Neuronal stem cell (in vitro differentiated cells): ENCODE results near the gene MTFMT. TPM values are rescaled to one million over a fixed set of nuclear protein-coding genes. Genes with fewer than 3 reads are reported as not detected.
A peak's percentile ranks its signal among the peaks of the same experiment; 100 is the strongest.

Source experiments
- DNase-seq: peaks from one replicate; pipeline ENCODE4 v3.0.0-alpha.2; 2013; ENCODE audit warnings: low spot score
- H2AFZ ChIP-seq: one replicate; pipeline ENCODE4 v1.6.1; 2013; ENCODE audit warnings: mild to moderate bottlenecking, low read length, inconsistent platforms
- H2AK5ac ChIP-seq: 2 replicates; pipeline ENCODE4 v1.6.1; 2013; ENCODE audit warnings: low read depth, mild to moderate bottlenecking, inconsistent platforms, low read length, moderate library complexity, mixed read lengths
- H2BK120ac ChIP-seq: 2 replicates; pipeline ENCODE4 v1.6.1; 2013; ENCODE audit warnings: low read depth, mild to moderate bottlenecking, inconsistent platforms, low read length, moderate library complexity, mixed read lengths
- H2BK12ac ChIP-seq: one replicate; pipeline ENCODE4 v1.6.1; 2013; ENCODE audit warnings: low read length, inconsistent platforms
- H2BK15ac ChIP-seq: 2 replicates; pipeline ENCODE4 v1.6.1; 2013; ENCODE audit warnings: mild to moderate bottlenecking, low read length, inconsistent platforms, mixed read lengths
- H2BK5ac ChIP-seq: one replicate; pipeline ENCODE4 v1.6.1; 2013; ENCODE audit warnings: inconsistent platforms, mild to moderate bottlenecking, low read length, moderate library complexity
- H3K14ac ChIP-seq: one replicate; pipeline ENCODE4 v1.6.1; 2013; ENCODE audit warnings: low read length, inconsistent platforms
- H3K18ac ChIP-seq: 2 replicates; pipeline ENCODE4 v1.6.1; 2013; ENCODE audit warnings: low read length, inconsistent platforms
- H3K23ac ChIP-seq: 2 replicates; pipeline ENCODE4 v1.6.1; 2013; ENCODE audit warnings: low read depth, mild to moderate bottlenecking, mixed read lengths, low read length, inconsistent platforms; ENCODE audit not compliant: poor library complexity
- H3K27ac ChIP-seq: replicated peaks from 3 replicates; pipeline ENCODE4 v1.5.1; 2013; ENCODE audit warnings: low read length, inconsistent platforms
- H3K27me3 ChIP-seq, 3 experiments: 2 replicates each; pipeline ENCODE4 v1.6.1; 2013; ENCODE audit warnings: low read length in 3 of 3, mild to moderate bottlenecking in 2 of 3, inconsistent platforms in 1 of 3, low read depth in 1 of 3, mixed read lengths in 1 of 3, moderate library complexity in 1 of 3; ENCODE audit not compliant: control insufficient read depth in 3 of 3, insufficient read depth in 3 of 3
- H3K36me3 ChIP-seq, 2 donors: replicated peaks in 1 of 2; 2 replicates each; pipeline ENCODE4 v1.6.1; 2013; ENCODE audit warnings: low read length in 2 of 2; ENCODE audit not compliant: control insufficient read depth in 2 of 2, insufficient read depth in 2 of 2
- H3K4ac ChIP-seq: 2 replicates; pipeline ENCODE4 v1.6.1; 2013; ENCODE audit warnings: inconsistent platforms, mild to moderate bottlenecking, low read length, moderate library complexity
- H3K4me1 ChIP-seq, 2 donors: 1 replicate in 1 of 2; 2 replicates in 1 of 2; pipeline ENCODE4 v1.6.1; 2013; ENCODE audit warnings: low read length in 2 of 2, low read depth in 1 of 2; ENCODE audit not compliant: control insufficient read depth in 2 of 2, insufficient read depth in 1 of 2
- H3K4me2 ChIP-seq: one replicate; pipeline ENCODE4 v1.6.1; 2013; ENCODE audit warnings: mild to moderate bottlenecking, low read length, inconsistent platforms; ENCODE audit not compliant: insufficient read depth, poor library complexity, severe bottlenecking
- H3K4me3 ChIP-seq, 2 donors: 2 replicates each; pipeline ENCODE4 v1.5.1; 2013; ENCODE audit warnings: low read length in 2 of 2, mild to moderate bottlenecking in 2 of 2, inconsistent platforms in 1 of 2, moderate library complexity in 1 of 2
- H3K79me1 ChIP-seq: one replicate; pipeline ENCODE4 v1.6.1; 2013; ENCODE audit warnings: low read depth, mild to moderate bottlenecking, inconsistent platforms, low read length, moderate library complexity
- H3K9ac ChIP-seq: one replicate; pipeline ENCODE4 v1.6.1; 2013; ENCODE audit warnings: mild to moderate bottlenecking, low read depth, low read length, inconsistent platforms; ENCODE audit not compliant: poor library complexity
- H3K9me3 ChIP-seq, 2 donors: replicated peaks in 1 of 2; 2 replicates each; pipeline versions ENCODE3 to v1.6.1; 2013; ENCODE audit warnings: low read length in 2 of 2, mild to moderate bottlenecking in 2 of 2, inconsistent platforms in 1 of 2, low read depth in 1 of 2, mixed read lengths in 1 of 2, moderate library complexity in 1 of 2; ENCODE audit not compliant: control insufficient read depth in 2 of 2, insufficient read depth in 1 of 2
- H4K8ac ChIP-seq: one replicate; pipeline ENCODE4 v1.6.1; 2013; ENCODE audit warnings: low read depth, mild to moderate bottlenecking, inconsistent platforms, low read length, moderate library complexity
- H4K91ac ChIP-seq: one replicate; pipeline ENCODE4 v1.6.1; 2013; ENCODE audit warnings: low read length, low read depth, mild to moderate bottlenecking, inconsistent platforms; ENCODE audit not compliant: poor library complexity
- WGBS, 2 donors: extraction: QIAGEN DNeasy Blood & Tissue Kit; methylation state at CpG; one replicate each; pipeline ENCODE4 v1.1.7; 2013; ENCODE audit warnings: missing lambda C conversion rate in 2 of 2, mixed read lengths in 1 of 2; ENCODE audit not compliant: insufficient read length in 2 of 2, insufficient replicate concordance in 1 of 2; ENCODE audit errors: extremely low coverage in 2 of 2; 5-methylcytosine and 5-hydroxymethylcytosine counted together
- polyA plus RNA-seq, 2 experiments: library from polyadenylated mRNA; stranded (reverse); fragments of 200-250 nt; gene quantifications; one replicate each; pipeline ENCODE4 v1.2.3, GENCODE V29; 2013

Gene MTFMT
- polyA plus RNA-seq (2013, experiment 1 of 2) = 14.3 TPM
- polyA plus RNA-seq (2013, experiment 2 of 2) = 14.6 TPM

DNA sequence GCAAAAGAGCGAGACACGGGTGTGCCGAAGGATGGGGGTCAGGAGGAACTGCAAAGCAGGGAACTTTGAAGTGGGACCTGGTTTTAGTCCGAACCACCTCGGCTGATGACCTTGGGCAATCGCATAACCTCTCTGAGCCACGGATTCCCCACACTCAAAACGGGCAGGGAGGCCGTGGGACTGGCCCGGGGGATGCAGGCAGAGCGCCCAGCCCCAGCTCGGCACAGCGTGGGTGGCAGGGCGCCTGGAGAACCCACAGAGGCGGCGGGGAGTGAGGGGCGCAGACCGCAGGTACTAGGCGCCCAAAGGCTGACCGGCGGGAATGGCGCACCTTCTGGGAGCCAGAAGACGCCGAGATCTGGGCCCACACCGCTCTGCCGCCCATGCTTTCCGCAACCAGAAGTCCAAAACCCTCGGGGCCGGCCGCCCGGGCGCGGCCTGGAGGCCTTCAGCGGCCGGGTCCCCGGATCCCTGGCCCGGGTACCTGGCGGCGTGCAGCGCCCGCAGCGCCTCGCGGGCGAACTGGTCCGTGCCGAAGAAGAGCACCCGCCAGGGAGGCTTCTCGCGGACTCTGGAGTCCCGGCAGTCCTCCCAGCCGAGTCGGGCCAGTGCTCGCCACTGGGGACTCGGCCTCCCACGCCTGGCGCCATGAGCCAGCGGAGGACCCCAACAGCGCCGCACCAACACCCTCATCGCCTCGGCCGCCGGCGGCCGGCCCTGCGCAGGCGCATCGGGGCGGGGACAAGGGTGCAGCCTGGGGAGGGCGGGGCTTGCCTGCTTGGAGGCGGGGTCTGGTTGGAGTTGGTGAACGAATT is at the start of gene MTFMT:
TSS of gene MTFMT (minus strand) at position 719 of the 815 bp plus-strand sequence. CDS start at position 693, 26 bp downstream.
- peaks cover 5 to 7% of the 10 kb centered on the region in 2 donors for H3K4me1 ChIP-seq
- peak within 1 kb of the TSS; percentile 97 for H2AFZ ChIP-seq
- H3K18ac ChIP-seq = peak within 1 kb of the TSS; percentile 78
- H3K27me3 ChIP-seq = no peaks in the 10 kb centered on the region
- H2BK12ac ChIP-seq = no peak within 1 kb of the TSS
- H3K79me1 ChIP-seq = peaks cover 4% of the 10 kb centered on the region
- peak; percentile 83 for DNase-seq
- H3K4me3 ChIP-seq = peak within 1 kb of the TSS; percentile 75 to 99
- H3K4me2 ChIP-seq = peak within 1 kb of the TSS; percentile 75
- peaks cover 11 to 28% of the 10 kb centered on the region in 2 donors for H3K36me3 ChIP-seq
- no peak within 1 kb of the TSS for H3K27ac ChIP-seq
- H4K91ac ChIP-seq = no peak within 1 kb of the TSS
- no peak within 1 kb of the TSS for H2BK120ac ChIP-seq
- H2AK5ac ChIP-seq = peak within 1 kb of the TSS; percentile 41
- H3K4ac ChIP-seq = no peak within 1 kb of the TSS
- peak within 1 kb of the TSS; percentile 92 for H3K23ac ChIP-seq
- H3K9ac ChIP-seq = peak within 1 kb of the TSS; percentile 95
- H3K9me3 ChIP-seq = no peaks in the 10 kb centered on the region
- peak within 1 kb of the TSS; percentile 6 for H4K8ac ChIP-seq
- H2BK15ac ChIP-seq = no peak within 1 kb of the TSS
- H2BK5ac ChIP-seq = no peak within 1 kb of the TSS
- WGBS, 2 donors = no CpG with 5 or more reads among the region's 73 CpGs
- peak within 1 kb of the TSS; percentile 65 for H3K14ac ChIP-seq

DNA sequence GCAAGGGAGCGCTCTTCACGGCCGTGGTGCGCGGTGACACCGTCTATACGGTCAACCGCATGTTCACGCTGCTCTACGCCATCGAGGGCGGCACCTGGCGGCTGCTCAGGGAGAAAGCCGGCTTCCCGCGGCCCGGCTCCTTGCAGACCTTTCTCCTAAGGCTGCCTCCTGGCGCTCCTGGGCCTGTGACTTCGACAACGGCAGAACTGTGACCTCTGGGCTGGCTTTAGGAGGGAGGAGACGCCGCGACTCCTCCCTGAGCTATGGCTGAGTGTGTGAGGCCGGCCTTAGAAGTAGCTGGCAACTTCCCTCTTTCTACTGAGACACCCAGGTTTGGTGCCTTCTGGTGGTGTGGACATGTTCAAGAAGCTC is 48.5 kb upstream of the MTFMT start:
- Histone ChIP-seq H3K9ac (no peak overlapping the region), H2BK15ac (peak overlapping the region; percentile 84), H4K91ac (no peak overlapping the region), H3K4me3 (no peak overlapping the region), H3K27ac (no peak overlapping the region), H2AK5ac (peak overlapping the region; percentile 60), H3K23ac (peak overlapping the region; percentile 81), H3K79me1 (no peaks in the 10 kb centered on the region), H3K4ac (no peak overlapping the region), H3K9me3 (peaks cover 2 to 4% of the 10 kb centered on the region in 2 donors), H2AFZ (no peak overlapping the region), H3K27me3 (peaks cover 0 to 28% (median 0%) of the 10 kb centered on the region in 3 experiments), H2BK12ac (peak overlapping the region; percentile 92), H3K4me1 (peaks cover 13 to 21% of the 10 kb centered on the region in 2 donors), H2BK120ac (peak overlapping the region; percentile 75), H3K36me3 (no peaks in the 10 kb centered on the region), H3K14ac (no peak overlapping the region), H3K18ac (peak overlapping the region; percentile 82), H2BK5ac (no peak overlapping the region), H4K8ac (peak overlapping the region; percentile 43), H3K4me2 (no peak overlapping the region)
- no CpG with 5 or more reads among the region's 24 CpGs for WGBS, 2 donors
- DNase-seq = no peak

GRCh38 chr15:65077291-65077980 is 48.0 kb upstream of the MTFMT start:
- H2BK15ac ChIP-seq = peak overlapping the region; percentile 84
- H3K23ac ChIP-seq = peak overlapping the region; percentile 81
- WGBS, 2 donors = no CpG with 5 or more reads among the region's 85 CpGs
- no peak overlapping the region for H2AFZ ChIP-seq
- peak overlapping the region; percentile 97 for H3K14ac ChIP-seq
- no peak overlapping the region for H2BK5ac ChIP-seq
- H2BK12ac ChIP-seq = peak overlapping the region; percentile 92
- H2BK120ac ChIP-seq = peak overlapping the region; percentile 75
- no peak overlapping the region for H3K27ac ChIP-seq
- H3K9me3 ChIP-seq = peaks cover 4% of the 10 kb centered on the region in 2 donors
- peaks cover 7 to 16% of the 10 kb centered on the region in 2 donors for H3K4me1 ChIP-seq
- peak overlapping the region; percentile 43 for H4K8ac ChIP-seq
- no peaks in the 10 kb centered on the region for H3K79me1 ChIP-seq
- no peak overlapping the region for H3K4ac ChIP-seq
- no peak overlapping the region for H3K9ac ChIP-seq
- no peaks in the 10 kb centered on the region for H3K36me3 ChIP-seq
- H3K27me3 ChIP-seq = peaks cover 0 to 28% (median 0%) of the 10 kb centered on the region in 3 experiments
- H2AK5ac ChIP-seq = peak overlapping the region; percentile 60
- H3K4me2 ChIP-seq = no peak overlapping the region
- no peak for DNase-seq
- H4K91ac ChIP-seq = peak overlapping the region; percentile 25
- no peak overlapping the region for H3K4me3 ChIP-seq
- peak overlapping the region; percentile 82 for H3K18ac ChIP-seq
